HG02938 (cell line): ENCODE data around the gene WHRN.

Experiments used
- ATAC-seq: cut with Tn5 transposase; IDR thresholded peaks from one replicate; pipeline ENCODE4 v1.9.1; 2021; ENCODE audit warnings: mild to moderate bottlenecking, moderate library complexity; ENCODE audit not compliant: unreplicated experiment

Gene WHRN

DNA sequence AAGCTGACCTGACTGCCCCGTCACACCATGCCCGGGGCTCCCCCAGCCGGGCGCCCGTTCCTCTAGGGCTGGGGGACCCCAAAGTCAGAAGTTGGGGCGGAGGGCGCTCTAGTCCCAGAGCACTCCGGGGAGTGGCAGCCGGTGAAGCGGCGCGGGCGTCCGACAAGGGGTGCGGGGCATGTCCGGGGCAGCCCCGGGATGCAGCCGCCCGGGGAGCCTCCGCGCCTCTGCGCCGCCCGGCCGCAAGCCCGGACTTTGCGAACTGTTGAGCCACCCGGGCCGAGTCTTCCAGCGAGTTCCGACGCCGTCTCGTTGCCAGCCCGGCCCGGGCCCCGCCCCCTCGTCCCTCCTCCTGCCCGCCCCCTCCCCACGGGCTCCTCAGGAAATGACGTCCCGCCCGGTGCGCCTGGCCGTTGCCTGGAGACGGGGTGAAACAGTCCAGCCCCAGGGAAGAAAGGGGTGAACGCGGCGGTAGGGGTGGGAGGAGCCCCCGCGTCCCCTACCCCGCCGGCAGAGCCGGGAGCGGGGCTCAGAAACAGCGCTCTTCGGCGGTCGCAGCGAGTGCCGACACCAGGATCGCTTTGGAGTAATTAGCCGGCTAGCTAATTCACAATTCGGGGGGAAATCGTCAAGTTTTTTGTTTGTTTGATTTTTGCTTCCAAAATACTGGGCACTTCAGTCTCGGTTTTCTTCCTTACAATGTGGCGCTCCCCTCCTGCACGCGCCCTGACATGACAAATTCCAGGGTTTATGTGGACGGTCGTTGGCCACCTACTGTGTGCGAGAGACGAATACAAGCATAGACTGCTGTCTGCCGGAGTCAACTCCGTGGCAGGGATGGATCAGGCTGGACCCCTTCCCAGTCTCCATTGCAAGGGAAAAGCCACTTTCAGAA, at the start of gene WHRN:
Gene WHRN (minus strand): TSS at position 287 of the 895 bp plus-strand sequence. CDS start 672 bp downstream, outside the sequence.
- peak; percentile 77 for ATAC-seq

DNA sequence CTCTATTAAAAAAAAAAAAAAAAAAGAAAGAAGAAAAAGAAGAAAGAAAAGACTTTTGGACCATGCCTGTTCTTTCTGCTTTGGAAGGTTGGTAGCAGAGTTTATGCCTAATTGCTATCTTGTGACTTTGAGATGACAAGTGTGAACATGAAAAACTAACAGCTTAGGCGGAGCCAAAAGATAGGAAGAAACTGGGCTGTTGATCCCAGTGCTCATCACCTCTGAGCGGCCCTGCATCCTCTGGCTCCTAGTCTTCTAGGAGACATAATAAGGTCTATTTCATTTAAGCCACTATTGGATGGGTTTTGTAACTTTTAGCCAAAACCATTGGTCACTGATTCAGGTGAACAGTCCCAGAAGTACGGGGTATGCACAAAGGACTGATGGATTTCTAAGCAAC, 47.9 kb upstream of the WHRN start:
- no peak for ATAC-seq

DNA sequence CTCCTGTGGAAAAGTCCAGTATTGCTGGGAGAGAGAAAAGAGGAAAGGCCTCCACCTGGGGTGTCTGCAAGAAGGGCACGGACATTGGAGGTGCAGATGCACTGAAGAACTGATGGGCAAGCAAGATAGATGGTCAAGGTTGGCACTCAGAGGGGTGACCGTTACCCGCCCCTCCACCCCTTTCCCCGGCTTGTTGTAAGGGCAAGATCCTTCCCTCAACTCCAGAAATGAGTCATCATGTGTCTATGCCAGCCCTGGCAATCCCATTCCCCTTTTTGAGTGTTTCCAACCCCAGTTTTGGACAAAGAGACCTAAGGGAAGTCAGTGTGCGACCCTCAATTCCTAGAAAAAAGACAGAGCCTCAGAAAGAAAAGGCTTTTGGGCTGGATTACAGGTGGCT, 47.4 kb upstream of the WHRN start:
- ATAC-seq: no peak

DNA sequence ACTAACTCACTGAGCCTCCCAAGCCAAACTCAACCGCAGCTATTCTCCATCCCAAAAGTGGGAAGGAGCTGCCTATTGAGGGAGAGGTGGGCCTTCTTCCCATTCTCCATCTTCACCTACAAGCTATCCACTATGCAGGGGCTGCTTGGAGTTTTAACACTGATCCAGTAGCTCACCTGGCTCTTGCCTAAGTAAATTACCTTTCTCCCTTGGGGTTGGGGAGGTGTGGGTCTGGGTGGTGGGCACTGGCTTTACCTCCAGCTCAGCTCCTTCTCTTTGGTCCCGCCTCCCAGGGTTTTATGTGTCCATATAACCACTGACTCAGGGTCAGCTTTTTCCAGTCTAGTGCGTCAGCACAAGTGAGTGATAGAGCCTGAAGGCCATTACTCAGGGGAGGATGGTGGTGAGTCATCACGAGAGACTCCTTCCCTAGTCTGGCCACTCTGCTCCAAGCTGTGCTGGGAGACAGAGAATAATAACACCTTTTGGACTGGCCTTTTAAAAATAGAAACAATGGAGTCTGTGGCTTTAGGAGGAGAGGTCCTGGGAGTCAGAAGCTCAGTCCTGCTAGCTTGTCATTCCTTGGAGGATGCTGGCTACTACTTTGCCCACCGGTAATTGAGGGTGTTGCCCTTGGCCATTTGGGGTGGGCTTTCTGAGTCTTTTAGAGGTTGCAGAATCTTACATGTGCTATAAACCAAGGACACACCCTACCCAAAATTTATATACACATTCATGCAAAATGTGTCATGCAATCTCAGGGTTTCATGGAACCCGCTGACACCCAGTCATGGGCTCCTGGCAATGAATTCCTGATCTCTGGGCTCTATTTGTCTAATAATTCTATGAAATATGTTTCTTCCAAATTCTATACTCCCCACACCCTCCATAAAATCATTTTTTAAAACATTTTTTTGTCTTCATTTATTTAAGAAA, 46.7 kb upstream of the WHRN start:
- no peak for ATAC-seq

DNA sequence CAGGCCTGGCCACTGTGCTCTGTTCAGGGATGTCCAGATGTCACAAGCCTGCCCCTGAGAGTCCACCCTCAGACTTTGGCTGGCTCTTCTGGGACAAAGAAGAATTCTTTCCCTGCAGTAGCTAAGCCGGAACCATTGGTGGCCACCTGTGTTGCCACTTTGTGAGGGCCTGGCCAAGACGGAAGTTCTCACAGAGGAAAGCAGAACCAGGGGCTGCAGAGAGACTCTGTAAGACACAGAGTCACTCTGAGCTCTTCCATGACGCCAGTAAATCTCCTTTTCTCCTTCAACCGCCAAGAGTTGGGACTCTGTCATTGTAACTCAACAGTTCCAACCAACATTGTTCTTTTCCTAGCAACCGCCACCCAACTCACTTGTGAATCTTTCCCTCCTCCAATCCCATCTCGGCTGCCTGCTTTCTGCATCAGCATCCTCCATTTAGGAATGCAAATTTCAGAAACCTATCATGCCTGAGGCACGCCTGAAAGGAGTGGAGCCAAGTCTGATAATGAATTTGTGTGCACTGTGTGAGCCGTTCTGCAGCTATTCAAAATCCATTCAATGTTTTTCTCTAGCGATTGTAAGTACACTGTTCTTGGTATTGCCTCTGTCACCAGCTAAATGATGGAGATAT, 44.5 kb upstream of the WHRN start:
- no peak for ATAC-seq

DNA sequence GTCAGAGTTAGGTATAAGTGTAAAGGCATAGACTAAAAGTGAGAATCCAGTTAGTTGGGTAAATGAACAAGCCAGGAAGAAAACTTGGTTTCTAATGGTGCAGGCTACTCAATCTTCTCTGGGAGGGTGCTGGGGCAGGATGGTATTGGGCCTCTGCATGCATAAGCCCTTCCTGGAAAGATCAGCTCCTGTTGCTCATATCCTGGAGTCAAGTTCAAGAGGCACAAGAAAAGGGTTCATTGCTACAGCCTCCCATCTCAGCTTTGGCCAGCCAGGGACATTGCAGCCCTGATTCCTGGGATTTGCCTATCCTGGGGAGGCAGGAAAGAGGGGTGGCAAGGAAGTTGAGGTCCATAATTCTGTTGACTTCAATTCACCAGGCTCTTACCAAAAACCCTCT, 41.6 kb upstream of the WHRN start:
- ATAC-seq: no peak

DNA sequence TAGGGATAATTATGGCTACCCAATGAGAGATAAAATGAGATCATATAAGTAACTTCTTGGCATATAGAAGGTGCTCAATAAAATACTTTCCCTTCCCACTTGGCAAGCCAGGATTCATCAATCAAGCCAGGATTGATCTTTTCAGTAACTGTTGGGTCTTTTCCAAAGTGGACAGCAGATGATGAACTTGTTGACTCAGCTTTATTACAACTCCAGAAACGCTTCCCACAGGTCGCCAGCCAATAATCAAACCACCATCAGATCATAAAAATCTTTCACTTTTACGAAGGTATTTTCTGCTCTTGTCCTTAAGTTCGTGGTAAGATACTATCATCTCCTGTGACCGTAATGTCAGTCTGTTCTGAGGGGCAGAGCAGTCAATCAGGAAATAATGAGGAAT, 39.8 kb upstream of the WHRN start:
- no peak for ATAC-seq

DNA sequence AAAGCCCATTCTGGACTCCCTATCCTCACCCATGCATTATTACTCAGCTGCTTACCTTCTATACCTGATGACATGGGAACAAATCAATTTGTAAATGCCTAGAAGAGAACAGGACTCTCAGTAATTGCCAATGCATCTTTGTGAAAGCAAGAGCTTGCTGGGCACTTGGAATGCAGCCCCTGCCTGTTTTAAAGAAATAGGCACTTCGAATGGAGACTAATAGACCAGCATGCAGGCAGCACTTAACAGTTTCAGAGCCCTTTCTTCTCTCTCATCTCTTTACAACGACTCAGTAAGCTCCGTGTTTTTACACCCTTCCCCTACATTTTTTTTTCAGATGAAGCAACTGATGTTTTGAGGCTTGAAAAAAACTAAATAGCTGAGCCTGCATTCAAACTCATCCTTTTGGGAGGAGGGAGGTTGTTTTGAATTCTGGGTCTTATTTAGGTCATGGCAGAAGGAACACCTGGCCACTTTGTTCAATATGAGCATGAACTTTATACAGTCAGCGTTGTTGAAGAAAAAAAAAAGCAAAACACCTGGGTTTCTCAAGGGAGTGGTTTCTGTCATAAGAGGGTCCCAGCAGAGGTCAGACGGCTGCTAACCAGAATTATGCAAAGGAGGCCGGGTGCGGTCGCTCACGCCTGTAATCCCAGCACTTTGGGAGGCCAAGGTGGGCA, 34.6 kb upstream of the WHRN start:
- no peak for ATAC-seq

DNA sequence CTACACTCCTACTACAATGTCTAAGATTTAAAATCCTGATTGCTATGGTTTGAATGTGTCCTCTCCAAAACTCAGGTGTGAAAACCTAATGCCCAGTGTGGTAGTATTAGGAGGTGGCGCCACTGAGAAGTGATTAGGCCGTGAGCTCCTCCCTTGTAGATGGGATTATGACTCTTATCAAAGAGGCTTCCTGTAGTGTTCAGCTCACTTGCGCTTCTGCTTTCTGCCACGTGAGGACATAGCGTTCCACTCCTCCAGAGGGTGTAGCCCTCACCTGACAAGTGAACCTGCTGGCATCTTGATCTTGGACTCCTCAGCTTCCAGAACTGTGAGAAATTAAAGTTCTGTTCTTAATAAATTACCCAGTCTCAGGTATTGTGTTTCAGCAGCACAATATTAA, 33.0 kb upstream of the WHRN start:
- ATAC-seq: peak; percentile 84

DNA sequence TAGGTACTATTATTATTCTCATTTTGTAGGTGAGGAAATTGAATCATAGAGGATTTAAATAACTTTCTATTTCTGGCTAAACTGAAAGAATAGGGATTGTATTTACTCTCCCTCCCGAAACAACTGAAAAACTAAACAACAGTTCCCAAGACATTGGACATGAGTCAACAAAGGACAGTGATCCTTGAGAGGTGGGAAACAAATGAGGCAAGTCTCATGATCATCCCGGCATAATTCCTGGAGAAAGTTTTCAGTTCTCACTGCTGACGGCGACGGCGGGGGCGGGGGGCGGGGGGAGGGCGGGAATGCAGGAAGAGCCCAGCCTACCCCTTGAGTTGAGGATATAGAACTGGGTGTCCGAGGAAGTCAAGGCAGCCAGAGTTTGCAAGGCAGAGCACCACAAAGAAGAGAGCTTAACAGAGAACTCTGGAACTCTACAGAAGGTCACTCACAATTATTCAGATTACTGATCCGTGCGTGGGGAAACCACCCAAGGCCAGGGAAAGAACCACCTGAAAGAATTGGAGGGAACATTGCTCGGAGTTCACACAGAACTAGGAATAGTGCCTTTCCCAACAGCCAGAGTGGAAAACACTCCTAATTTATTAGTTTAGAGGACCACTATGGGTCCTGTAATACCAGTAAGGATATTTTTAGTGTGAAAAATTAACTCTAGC, 27.4 kb upstream of the WHRN start:
- no peak for ATAC-seq

DNA sequence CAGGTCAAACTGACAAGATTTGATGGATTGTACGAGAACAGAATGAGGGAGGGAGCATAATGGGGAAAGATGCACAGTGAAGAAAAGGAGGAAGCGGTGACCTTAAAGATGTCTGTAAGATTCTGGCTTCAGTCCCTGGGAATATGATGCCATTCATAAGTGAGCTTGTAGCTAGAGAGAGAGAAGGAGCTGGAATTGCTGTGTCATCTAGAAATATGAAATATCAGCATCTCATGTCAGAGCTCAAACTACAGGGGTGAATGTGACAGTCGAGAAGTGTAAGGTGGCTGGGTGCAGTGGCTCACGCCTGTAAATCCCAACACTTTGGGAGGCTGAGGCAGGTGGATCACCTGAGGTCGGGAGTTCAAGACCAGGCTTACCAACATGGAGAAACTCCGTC, 24.0 kb upstream of the WHRN start:
- ATAC-seq: no peak

DNA sequence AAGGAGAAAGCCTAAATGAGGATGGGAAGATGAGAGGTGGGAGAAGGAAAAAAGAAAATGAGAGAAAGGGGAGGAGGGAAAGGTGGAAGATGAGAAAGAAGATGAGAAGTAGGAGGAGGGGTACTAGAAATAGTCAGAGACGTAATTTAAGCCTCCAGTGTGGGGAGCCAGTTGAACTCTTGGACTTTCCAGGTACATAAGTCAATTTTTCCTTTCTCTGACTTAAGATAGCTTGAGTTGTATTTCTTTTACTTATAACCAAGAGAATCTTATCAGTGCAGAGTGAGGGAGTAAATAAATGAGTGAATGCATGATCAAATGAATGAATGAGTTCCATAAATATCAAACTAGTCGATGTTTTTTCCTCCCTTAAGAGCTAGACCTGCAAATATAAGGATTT, 21.5 kb upstream of the WHRN start:
- ATAC-seq: no peak

DNA sequence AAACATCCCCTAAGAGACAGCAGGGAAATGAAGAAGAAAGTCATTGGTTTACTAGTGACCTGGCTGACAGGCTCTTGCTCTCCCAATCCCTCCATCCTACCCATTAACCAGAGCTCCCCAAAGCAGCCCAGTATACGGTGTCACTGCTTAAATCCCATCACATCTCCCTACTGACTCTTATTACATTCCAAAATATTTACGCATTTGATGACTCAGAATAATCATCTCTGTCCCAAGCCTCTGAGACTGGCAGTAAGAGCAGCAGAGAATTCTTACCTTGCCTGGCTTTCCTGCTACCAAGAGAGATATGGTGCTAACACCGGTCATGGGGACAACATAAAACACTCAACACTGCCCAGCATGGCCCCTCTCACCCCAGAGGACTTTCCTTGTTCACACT, 20.2 kb upstream of the WHRN start:
- ATAC-seq: no peak

DNA sequence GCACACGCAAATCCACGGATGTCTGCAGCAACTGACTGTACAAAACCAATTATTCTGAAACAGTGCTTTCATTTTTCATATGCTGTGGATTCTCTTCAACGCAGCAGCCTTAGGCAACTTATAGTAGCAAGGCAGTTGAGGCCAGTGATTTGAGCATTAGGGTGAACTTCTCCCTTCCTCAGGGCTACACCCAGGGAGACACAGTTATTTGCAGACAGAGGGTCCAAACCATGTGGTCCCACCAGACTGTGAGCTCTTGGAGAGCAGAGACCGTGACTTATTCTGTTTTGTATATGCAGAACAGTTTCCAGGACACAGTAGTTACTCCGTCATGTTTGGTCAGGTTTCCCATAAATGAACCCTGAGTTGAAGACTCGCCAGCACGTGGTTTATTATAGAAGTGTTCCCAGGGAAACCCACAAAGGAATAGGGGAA, 19.0 kb upstream of the WHRN start:
- ATAC-seq: no peak

DNA sequence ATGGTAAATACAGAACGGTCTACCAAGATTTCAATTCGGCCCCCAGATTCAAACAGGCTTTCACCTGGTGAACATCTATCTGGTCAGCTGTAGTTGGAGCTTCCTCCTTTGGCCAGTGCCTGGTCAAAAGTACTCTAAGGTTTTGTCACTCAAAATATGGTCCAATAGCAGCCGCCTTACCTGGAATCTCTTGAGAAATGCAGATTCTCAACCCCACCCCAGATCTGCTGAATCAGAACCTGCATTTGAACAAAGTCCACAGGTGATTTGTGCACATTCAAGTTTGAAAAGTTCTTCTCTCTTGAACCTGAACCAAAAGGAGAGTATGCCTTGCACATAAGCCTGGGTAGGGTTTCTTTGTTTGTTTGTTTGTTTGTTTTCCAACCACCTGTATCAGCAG, 17.6 kb upstream of the WHRN start:
- ATAC-seq: no peak

DNA sequence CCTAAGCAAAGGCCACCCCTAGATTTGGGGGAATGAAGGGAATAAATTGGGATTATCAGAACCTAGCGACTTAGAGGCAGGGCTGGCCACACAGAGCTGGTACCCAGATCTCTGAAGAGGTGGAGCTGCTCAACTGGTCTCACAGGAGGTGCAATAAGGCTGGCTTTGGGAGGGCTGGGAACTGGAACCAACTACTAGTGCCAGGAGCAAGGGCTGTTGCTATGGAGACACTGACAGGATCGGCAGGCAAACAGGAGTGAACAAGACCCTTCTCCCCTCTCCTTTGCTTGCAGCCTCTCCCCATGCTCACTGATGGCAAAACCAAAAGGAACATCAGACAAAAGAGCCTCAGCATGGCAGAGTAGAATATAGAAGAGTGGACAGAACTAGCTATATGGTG, 17.0 kb upstream of the WHRN start:
- no peak for ATAC-seq

DNA sequence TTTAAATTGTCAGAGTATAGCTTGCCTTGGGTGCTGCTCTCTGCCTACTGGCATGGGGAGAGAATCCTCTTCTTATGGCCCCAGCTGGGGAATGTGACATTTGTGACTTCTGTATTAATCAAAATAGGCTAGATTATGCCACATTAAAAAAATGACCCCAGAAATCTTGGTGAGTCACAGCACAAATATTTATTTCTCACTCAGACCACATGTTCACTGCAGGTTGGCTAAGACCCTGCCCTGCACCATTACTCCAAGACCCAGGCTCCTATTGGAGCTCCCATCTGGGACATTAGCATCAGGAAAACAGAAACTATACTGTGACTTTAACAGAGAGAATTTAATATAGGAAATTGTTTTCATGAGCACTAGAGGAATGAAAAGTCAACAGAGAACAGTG, 16.6 kb upstream of the WHRN start:
- no peak for ATAC-seq

DNA sequence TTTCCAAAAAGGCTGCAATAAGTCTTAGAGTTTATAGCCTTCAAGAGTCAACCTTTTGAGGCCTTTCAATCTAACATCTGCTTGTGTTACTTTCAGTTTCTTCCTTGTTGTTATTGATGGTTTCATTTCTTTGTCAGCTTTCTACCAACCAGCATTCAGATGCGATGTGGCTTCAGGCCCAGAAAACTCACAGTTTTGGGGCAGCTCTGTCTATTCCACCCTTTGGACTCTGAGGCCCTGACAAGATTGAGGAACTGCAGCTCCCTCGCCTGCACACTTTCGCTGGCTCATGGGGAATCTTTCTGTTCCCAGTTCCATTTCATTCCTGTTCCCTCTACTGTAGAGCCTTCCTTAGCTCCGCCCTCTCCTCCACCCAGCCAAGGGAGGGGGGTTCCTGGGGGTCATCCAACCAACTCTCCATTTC, 13.3 kb upstream of the WHRN start:
- ATAC-seq: peak; percentile 78

DNA sequence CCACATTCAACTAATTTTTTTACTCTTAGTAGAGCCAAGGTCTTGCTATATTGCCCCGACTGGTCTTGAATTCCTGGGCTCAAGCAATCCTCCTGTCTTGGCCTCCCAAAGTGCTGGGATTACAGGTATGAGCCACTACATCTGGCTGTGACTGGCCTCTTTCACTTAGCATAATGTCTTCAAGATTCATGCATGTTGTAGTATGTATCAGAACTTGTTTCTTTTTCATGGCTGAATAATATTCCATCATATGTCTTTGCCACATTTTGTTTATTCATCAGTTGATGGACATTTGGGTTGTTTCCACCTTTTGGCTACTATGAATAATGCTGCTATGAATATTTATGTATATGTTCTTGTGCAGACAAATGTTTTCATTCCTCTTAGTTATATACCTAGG, 12.8 kb upstream of the WHRN start:
- ATAC-seq: no peak

DNA sequence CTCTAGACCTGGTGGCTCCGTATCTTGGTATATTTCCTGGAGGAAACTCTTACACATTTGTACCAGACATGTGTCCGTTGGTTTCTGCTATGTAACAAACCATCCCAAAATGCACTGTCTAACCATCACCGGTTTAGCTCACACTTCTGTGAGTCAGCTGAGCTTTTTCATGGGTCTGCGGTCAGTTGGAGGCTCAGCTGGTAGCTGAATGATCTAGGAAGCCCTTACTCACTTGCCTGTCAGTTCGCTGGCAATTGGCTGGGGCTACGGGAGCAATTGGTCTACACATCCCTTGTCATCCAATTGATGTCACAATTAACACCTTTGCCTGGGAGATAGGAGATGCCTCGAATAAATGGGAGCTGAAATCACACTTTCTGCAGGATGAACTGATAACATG, 11.6 kb upstream of the WHRN start:
- ATAC-seq: no peak
